ENCODE results near the gene TMIGD3.

- no peak for TF ChIP-seq ZNF416 (tag by site-specific recombination; IDR thresholded peaks at IDR 0.05)
- TF ChIP-seq, protein P1, sequence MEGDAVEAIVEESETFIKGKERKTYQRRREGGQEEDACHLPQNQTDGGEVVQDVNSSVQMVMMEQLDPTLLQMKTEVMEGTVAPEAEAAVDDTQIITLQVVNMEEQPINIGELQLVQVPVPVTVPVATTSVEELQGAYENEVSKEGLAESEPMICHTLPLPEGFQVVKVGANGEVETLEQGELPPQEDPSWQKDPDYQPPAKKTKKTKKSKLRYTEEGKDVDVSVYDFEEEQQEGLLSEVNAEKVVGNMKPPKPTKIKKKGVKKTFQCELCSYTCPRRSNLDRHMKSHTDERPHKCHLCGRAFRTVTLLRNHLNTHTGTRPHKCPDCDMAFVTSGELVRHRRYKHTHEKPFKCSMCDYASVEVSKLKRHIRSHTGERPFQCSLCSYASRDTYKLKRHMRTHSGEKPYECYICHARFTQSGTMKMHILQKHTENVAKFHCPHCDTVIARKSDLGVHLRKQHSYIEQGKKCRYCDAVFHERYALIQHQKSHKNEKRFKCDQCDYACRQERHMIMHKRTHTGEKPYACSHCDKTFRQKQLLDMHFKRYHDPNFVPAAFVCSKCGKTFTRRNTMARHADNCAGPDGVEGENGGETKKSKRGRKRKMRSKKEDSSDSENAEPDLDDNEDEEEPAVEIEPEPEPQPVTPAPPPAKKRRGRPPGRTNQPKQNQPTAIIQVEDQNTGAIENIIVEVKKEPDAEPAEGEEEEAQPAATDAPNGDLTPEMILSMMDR (tag by site-specific recombination; IDR thresholded peaks at IDR 0.05), result peak; percentile 47; the same call in 1 of the 2 replicates
- TF ChIP-seq REST (tag by site-specific recombination; IDR thresholded peaks at IDR 0.05), result no peak
- no peak for TF ChIP-seq ZNF404 (tag by site-specific recombination; IDR thresholded peaks at IDR 0.05)
Measured at GRCh38 chr1:111448918-111449702, 54.3 kb downstream of the TMIGD3 start, which contains the start of the genes ATP5PB and WDR77.

Data from HEK293 (cell line).